Measurements from ENCODE around the gene SLC35F4. TPM values are rescaled to one million over a fixed set of nuclear protein-coding genes. Genes with fewer than 3 reads are reported as not detected.

The SLC35F4 gene
- total RNA-seq, 1 experiment from 2014 or later = not detected

DNA sequence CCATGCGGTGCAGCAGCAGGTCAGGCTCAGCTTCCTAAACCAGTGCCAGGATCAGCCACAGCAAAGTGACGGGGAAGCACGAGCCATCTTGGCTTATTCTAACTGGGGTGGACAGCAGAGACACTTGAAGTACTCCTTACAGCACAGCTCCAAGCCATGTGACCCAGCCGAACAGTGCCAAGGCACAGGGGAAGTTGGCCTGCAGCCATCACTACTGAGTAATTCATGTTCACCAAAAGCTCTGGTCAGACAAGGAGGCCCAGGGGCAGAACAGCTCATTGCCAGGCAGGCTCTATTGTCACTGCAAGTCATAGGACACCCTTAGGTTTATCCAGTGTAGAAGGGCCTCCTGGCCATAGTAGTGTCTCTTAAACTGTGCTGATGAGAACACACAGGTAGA, 23.4 kb upstream of the SLC35F4 start:
- H4K5ac ChIP-seq (ENCODE audit: insufficient read length, low read depth, low read length) = no peak overlapping the region
- H3K56ac ChIP-seq (ENCODE audit: insufficient read length, low read depth, low read length) = no peak overlapping the region
- H3K27me3 Mint-ChIP-seq (ENCODE audit: low read depth) = no peaks in the 10 kb centered on the region
- no peak overlapping the region for H2BK12ac ChIP-seq (ENCODE audit: insufficient read length, low read depth, low read length)
- no peaks in the 10 kb centered on the region for H3K4me1 ChIP-seq (ENCODE audit: insufficient read depth, low read length)
- H3K23me2 ChIP-seq (ENCODE audit: insufficient read length, low read depth, low read length, poor library complexity, severe bottlenecking) = no peaks in the 10 kb centered on the region
- no peak overlapping the region for H3K4me3 Mint-ChIP-seq
- H3K14ac ChIP-seq (ENCODE audit: insufficient read depth, low read length) = no peak overlapping the region; the same call in 1 of the 2 replicates
- no peak overlapping the region for H3K4ac ChIP-seq (ENCODE audit: low read depth, low read length)
- no peak overlapping the region for H3K27ac ChIP-seq (ENCODE audit: insufficient read length, low read depth, low read length)
- no peak overlapping the region for H2BK5ac ChIP-seq (ENCODE audit: insufficient read length, low read length)
- TF ChIP-seq, protein P1, sequence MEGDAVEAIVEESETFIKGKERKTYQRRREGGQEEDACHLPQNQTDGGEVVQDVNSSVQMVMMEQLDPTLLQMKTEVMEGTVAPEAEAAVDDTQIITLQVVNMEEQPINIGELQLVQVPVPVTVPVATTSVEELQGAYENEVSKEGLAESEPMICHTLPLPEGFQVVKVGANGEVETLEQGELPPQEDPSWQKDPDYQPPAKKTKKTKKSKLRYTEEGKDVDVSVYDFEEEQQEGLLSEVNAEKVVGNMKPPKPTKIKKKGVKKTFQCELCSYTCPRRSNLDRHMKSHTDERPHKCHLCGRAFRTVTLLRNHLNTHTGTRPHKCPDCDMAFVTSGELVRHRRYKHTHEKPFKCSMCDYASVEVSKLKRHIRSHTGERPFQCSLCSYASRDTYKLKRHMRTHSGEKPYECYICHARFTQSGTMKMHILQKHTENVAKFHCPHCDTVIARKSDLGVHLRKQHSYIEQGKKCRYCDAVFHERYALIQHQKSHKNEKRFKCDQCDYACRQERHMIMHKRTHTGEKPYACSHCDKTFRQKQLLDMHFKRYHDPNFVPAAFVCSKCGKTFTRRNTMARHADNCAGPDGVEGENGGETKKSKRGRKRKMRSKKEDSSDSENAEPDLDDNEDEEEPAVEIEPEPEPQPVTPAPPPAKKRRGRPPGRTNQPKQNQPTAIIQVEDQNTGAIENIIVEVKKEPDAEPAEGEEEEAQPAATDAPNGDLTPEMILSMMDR (conservative IDR thresholded peaks at IDR 0.05) = no peak
- no peak overlapping the region for H3K4me2 ChIP-seq (ENCODE audit: insufficient read depth, insufficient read length, low read length)
- no peaks in the 10 kb centered on the region for H3K79me1 ChIP-seq (ENCODE audit: insufficient read depth, low read depth, low read length, poor library complexity, severe bottlenecking)
- H2AK5ac ChIP-seq (ENCODE audit: insufficient read length, low read length) = no peak overlapping the region
- H3K9me3 ChIP-seq (ENCODE audit: control insufficient read depth, low read depth, low read length) = no peaks in the 10 kb centered on the region
- H3K18ac ChIP-seq (ENCODE audit: insufficient read length, low read depth, low read length) = peak overlapping the region; percentile 84
- H3K23ac ChIP-seq (ENCODE audit: insufficient read length, low read depth, low read length) = no peak overlapping the region
- no CpG with 5 or more reads among the region's 4 CpGs for WGBS (ENCODE audit: extremely low coverage, insufficient read length, low lambda C conversion rate)
- H4K8ac ChIP-seq (replicated peaks; ENCODE audit: insufficient read length, low read depth, low read length) = peak overlapping the region; percentile 6
- no peak overlapping the region for H2AFZ ChIP-seq (ENCODE audit: low read length)
- no peaks in the 10 kb centered on the region for H3K79me2 ChIP-seq (ENCODE audit: insufficient read depth, low read length)
- no peak overlapping the region for H4K91ac ChIP-seq (ENCODE audit: insufficient read length, low read depth, low read length)
- no peak overlapping the region for H3K9ac ChIP-seq (ENCODE audit: extremely low read depth, insufficient read length, low read length)
- H2BK20ac ChIP-seq (ENCODE audit: low read depth, low read length, poor library complexity, severe bottlenecking) = no peak overlapping the region
- no peak overlapping the region for H2BK120ac ChIP-seq (ENCODE audit: low read depth, low read length, poor library complexity, severe bottlenecking)
- H2BK15ac ChIP-seq (ENCODE audit: low read depth, low read length) = no peak overlapping the region
- H3K27ac Mint-ChIP-seq = no peak overlapping the region
- H3K36me3 Mint-ChIP-seq (ENCODE audit: insufficient read depth in 1 of 3, low read depth in 3 of 3) = no peaks in the 10 kb centered on the region
- H3T11ph ChIP-seq (ENCODE audit: low read length) = no peak overlapping the region
- DNase-seq = no peak
- H3K27me3 ChIP-seq (ENCODE audit: insufficient read depth, low read length) = no peaks in the 10 kb centered on the region
- no peaks in the 10 kb centered on the region for H3K4me1 Mint-ChIP-seq
- no peaks in the 10 kb centered on the region for H4K20me1 ChIP-seq (ENCODE audit: control insufficient read depth, insufficient read depth, insufficient read length)
- H3K9me3 Mint-ChIP-seq = no peaks in the 10 kb centered on the region
